ENCODE data around the gene ATAD2B.

Gene ATAD2B

GRCh38 chr2:23809150-23809549, 117.8 kb downstream of the ATAD2B start:
- H3K4me3 ChIP-seq (ENCODE audit: low read depth, low read length): no peak overlapping the region
- TF ChIP-seq CTCF (IDR thresholded peaks at IDR 0.05; ENCODE audit: low read depth, low read length): no peak

- H3K4me3 ChIP-seq (ENCODE audit: low read depth, low read length): no peak overlapping the region
- TF ChIP-seq CTCF (IDR thresholded peaks at IDR 0.05; ENCODE audit: low read depth, low read length): no peak
These were observed 120.2 kb downstream of the ATAD2B start for GRCh38 chr2:23806665-23807249.

GRCh38 chr2:23806201-23806600, 120.7 kb downstream of the ATAD2B start:
- no peak for TF ChIP-seq CTCF (IDR thresholded peaks at IDR 0.05; ENCODE audit: low read depth, low read length)
- no peak overlapping the region for H3K4me3 ChIP-seq (ENCODE audit: low read depth, low read length)

- TF ChIP-seq CTCF (IDR thresholded peaks at IDR 0.05; ENCODE audit: low read depth, low read length): no peak
- H3K4me3 ChIP-seq (ENCODE audit: low read depth, low read length): no peak overlapping the region
These were observed 122.9 kb downstream of the ATAD2B start for GRCh38 chr2:23803965-23804542.

- no peak overlapping the region for H3K4me3 ChIP-seq (ENCODE audit: low read depth, low read length)
These were observed 123.5 kb downstream of the ATAD2B start for GRCh38 chr2:23803264-23803964.

GRCh38 chr2:23801396-23801795, 125.5 kb downstream of the ATAD2B start:
- no peak overlapping the region for H3K4me3 ChIP-seq (ENCODE audit: low read depth, low read length)
- TF ChIP-seq CTCF (IDR thresholded peaks at IDR 0.05; ENCODE audit: low read depth, low read length): no peak

More at GRCh38 chr2:23803264-23803964, 123.5 kb downstream of the ATAD2B start:
- TF ChIP-seq CTCF (IDR thresholded peaks at IDR 0.05; ENCODE audit: low read depth, low read length): no peak

GRCh38 chr2:23794234-23794633, 132.7 kb downstream of the ATAD2B start:
- TF ChIP-seq CTCF (IDR thresholded peaks at IDR 0.05; ENCODE audit: low read depth, low read length): no peak
- H3K4me3 ChIP-seq (ENCODE audit: low read depth, low read length): no peak overlapping the region

Data from WI38 (cell line).